GM06990 (cell line): ENCODE results near the gene ATAD3A.
"Not testable (repeated sequence)": the region's sequence is repeated elsewhere in the genome, so short reads cannot be mapped to it uniquely, and the experiment has no call there.

ENCODE experiments used
- DNase-seq: peaks from one replicate; pipeline ENCODE4 v3.0.0-alpha.2; 2011; ENCODE audit not compliant: insufficient read length; ENCODE audit errors: extremely low read depth
- H3K27me3 ChIP-seq: replicated peaks from 2 replicates; pipeline ENCODE4 v1.6.0; 2011; ENCODE audit warnings: low read length; ENCODE audit not compliant: control insufficient read depth, insufficient read depth
- H3K36me3 ChIP-seq: 2 replicates; pipeline ENCODE4 v1.5.1; 2011; ENCODE audit warnings: low read length; ENCODE audit not compliant: control insufficient read depth, insufficient read depth
- H3K4me3 ChIP-seq: replicated peaks from 2 replicates; pipeline ENCODE4 v1.5.1; 2011; ENCODE audit warnings: low read depth, mild to moderate bottlenecking, control low read depth, low read length
- CTCF ChIP-seq: IDR thresholded peaks from 2 replicates; pipeline ENCODE4 v1.5.1; 2011; ENCODE audit warnings: low read length, control low read depth, mild to moderate bottlenecking, inconsistent platforms; ENCODE audit not compliant: insufficient read depth, poor library complexity, severe bottlenecking

Gene ATAD3A

GRCh38 chr1:1511533-1512285 lies at the start of gene ATAD3A:
ATAD3A (plus strand) TSS chr1:1512162; CDS start chr1:1512269, 107 bp downstream.
- TF ChIP-seq CTCF: no peak
- no peaks in the 10 kb centered on the region for H3K27me3 ChIP-seq
- H3K36me3 ChIP-seq: peaks cover 1% of the 10 kb centered on the region
- peak within 1 kb of the TSS; percentile 88 for H3K4me3 ChIP-seq
- DNase-seq: peak; percentile 96

GRCh38 chr1:1462318-1462966 lies 49.5 kb upstream of the ATAD3A start:
- Histone ChIP-seq H3K27me3 (no peaks in the 10 kb centered on the region), H3K4me3 (peak overlapping the region; percentile 61), H3K36me3 (no peaks in the 10 kb centered on the region)
- no peak for TF ChIP-seq CTCF
- peak; percentile 45 for DNase-seq

- no peak for DNase-seq
- no peak for TF ChIP-seq CTCF
Measured at GRCh38 chr1:1463312-1463711, 48.6 kb upstream of the ATAD3A start.

GRCh38 chr1:1468196-1468985 lies 43.6 kb upstream of the ATAD3A start:
- not testable (repeated sequence) for H3K36me3 ChIP-seq, H3K27me3 ChIP-seq, H3K4me3 ChIP-seq, DNase-seq

More at GRCh38 chr1:1463312-1463711, 48.6 kb upstream of the ATAD3A start:
- peak overlapping the region; percentile 61 for H3K4me3 ChIP-seq
- no peaks in the 10 kb centered on the region for H3K36me3 ChIP-seq
- H3K27me3 ChIP-seq: no peaks in the 10 kb centered on the region

- no peak for DNase-seq
- Histone ChIP-seq H3K36me3 (no peaks in the 10 kb centered on the region), H3K27me3 (no peaks in the 10 kb centered on the region), H3K4me3 (peak overlapping the region; percentile 91)
- TF ChIP-seq CTCF: no peak
Measured at GRCh38 chr1:1470626-1471388, 41.2 kb upstream of the ATAD3A start.
